ENCODE results near the gene EFCAB8. TPM values are rescaled to one million over a fixed set of nuclear protein-coding genes. Genes with fewer than 3 reads are reported as not detected.
"Not testable (repeated sequence)": the region's sequence is repeated elsewhere in the genome, so short reads cannot be mapped to it uniquely, and the experiment has no call there.

The EFCAB8 gene
- polyA plus RNA-seq, 1 donor = 0.24 TPM

DNA sequence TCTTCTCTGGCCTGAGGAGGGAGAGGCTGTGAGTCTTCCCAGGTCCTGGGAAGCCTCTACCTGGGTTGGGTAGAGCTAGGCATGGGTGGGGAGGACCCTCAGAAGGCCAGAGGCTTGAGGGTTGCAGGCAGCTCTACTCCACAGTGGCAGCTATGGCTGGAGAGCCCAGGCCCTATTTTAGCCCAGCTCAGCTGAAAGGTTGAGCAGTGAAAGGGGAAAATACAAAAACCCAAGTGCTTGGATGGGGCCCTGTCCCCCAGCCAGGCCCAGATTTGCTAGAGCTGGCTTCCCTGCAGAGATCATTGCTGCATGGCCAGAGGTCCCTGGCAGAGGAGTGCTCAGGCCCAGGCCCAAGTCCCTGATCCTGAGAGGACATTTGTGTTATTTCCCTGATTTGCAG, 99.9 kb downstream of the EFCAB8 start:
- no peak for DNase-seq (ENCODE audit: low read depth)

DNA sequence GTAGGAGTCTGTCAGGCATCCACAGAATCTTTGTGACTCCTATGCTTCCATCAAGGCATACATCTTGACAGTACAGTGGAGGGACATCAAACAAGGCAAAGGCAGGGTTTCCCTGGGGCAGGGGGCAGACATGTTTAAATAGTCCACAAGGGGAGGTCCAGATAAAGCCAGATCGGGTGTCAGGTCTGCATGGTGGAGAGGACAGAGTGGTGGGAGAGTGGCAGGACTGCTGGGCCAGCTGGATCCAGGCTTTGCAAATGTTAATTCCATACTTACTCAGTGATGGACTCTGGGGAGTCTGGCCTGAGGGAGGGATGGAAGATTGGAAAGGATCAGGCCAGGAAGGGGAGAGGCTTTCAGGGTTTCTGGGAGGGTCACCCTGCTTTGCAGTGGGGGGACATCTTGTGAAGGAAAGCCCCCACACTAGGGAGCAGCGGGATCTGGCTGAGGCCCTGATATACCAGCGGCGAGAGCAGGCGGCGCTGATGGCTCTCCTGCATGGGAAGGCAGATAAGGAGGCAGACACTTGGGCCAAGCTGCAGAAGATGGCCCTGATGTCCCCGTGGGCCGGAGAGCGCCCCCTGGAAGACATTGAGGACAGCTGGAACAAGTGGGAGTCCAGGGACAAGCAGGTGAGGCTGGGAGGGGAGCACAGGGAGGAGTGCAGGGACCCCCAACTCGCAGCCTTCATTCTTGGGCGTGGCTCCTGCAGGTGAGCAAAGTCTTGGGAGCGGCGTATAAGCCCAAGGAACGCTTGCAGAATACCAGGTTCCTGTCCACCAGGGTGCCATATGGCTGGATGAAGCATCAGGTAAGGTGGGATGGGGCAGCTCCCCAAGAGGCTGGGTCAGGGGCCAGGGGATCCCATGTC, 100.9 kb downstream of the EFCAB8 start:
- no peak for DNase-seq (ENCODE audit: low read depth)

GRCh38 chr20:32960222-32960518, 101.4 kb downstream of the EFCAB8 start:
- DNase-seq (ENCODE audit: low read depth) = no peak

- no peak for DNase-seq (ENCODE audit: low read depth)
Observed at GRCh38 chr20:32960849-32961731, 102.4 kb downstream of the EFCAB8 start.

DNA sequence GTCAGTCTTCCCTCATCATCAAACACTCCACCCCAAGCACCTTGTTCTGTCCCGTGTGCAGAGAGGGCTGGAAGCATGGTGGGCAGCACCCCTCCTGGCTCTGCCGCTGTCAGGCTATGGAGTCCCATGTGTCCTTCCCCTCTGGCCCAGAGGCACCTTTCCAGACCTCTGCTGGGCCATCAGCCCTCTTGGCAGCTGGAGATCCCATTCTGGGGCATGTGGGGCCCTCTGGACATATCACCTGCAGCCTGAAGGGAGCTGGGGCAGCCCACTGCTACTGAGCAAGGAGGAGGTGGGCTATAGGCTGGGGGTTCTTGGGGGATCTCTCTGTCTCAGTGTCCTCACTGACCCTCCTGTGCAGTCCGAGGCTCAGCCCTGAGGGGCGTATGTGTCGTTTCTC, 103.3 kb downstream of the EFCAB8 start:
- DNase-seq (ENCODE audit: low read depth) = no peak

- DNase-seq (ENCODE audit: low read depth) = not testable (repeated sequence)
Observed at GRCh38 chr20:32962646-32963045, 103.9 kb downstream of the EFCAB8 start.

DNA sequence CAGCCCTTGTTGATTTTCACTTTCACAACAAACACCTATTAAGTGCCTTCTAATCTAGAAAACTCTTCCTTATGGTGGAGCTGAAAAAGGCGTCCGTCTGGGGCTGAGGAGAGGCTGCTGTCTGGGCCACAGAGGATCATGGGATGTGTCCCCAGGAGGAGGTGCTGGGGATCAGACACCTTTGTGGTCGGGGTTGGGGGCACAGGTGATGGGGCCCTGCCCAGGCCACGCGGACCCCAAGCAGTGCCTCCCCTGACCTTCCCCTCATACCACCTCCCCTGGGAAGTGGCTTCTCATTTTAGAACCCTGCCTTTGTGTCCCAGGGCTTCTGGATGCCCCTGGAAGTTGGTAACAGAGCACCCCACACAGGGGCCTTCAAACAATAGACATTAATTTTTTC, 104.5 kb downstream of the EFCAB8 start:
- no peak for DNase-seq (ENCODE audit: low read depth)

DNA sequence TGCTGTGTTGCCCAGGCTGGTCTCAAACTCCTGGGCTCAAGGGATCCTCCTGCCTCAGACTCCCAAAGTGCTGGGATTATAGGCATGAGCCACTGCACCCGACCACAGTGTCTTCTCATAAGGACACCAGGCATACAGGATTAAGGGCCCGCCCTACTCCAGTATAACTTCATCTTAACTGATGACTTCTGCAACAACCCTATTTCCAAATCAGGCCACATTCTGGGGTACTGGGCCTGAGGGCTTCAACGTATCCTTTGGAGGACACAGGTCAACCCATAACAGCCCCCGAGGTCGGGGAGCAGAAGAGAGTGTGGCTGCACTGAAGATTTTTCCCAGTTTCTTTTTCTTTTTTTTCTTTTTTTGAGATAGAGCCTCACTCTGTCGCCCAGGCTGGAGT, 105.9 kb downstream of the EFCAB8 start:
- DNase-seq (ENCODE audit: low read depth) = no peak

DNA sequence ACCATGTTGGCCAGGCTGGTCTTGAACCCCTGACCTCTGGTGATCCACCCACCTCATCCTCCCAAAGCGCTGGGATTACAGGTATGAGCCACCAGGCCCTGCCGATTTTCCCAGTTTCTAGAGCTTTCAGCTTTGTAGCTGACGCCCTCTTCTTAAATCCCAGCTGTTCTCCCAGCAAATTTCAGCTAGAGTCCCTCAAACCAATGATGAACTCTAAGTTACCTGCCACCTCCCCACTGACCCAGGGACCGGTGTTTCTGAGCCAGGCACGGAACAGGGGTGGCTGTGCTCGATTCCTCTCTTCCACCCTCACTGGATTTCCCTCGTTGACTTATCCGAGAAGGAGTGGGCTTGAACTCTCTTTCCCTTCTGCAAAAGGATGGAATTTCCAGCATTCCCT, 106.4 kb downstream of the EFCAB8 start:
- DNase-seq (ENCODE audit: low read depth) = no peak

GRCh38 chr20:32965581-32966373, 107.1 kb downstream of the EFCAB8 start:
- DNase-seq (ENCODE audit: low read depth) = no peak

GRCh38 chr20:32966382-32966781, 107.7 kb downstream of the EFCAB8 start:
- no peak for DNase-seq (ENCODE audit: low read depth)

DNA sequence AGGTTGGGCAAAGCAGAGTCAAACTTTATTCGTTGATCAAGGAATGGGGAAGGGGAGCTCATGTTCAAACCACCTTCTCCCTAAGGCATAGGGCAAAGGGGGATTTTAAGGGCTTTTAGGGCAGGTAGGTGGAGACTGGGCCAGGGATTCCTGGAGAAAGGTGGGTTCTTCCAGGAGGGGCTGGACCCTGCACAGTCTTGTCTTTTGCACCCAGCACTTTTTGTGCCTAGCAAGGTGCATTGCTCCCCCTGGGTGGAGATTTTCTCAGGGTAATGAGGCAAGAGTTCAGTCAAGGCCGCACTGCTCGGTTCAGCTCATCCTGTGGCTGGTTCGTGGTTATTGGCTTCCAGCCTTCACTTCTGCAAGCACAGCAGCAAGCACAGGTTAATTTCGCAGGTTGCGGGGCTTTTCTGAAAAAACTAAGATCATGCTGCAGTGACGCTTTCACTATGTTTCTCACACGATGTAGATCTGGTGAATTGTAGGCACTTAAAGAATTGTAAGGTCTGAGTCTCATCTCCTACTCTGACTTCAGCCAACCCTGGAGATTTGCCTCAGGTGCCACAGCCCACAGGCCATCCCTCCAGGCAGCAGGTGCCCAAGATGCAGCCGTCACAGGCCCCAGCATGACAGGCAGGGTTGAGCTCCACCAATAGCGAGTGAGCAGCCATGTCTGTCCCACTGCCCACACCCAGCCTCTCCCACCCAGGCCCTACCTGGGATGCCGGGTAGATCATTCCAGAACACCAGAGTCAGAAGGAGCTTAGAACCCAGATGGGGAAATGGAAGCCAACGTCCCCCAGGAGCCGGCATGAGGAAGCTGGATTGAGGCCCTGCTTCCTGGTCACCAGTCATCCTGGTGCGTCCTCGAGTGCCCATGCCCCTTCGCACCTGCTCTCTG, 108.4 kb downstream of the EFCAB8 start:
- no peak for DNase-seq (ENCODE audit: low read depth)

DNA sequence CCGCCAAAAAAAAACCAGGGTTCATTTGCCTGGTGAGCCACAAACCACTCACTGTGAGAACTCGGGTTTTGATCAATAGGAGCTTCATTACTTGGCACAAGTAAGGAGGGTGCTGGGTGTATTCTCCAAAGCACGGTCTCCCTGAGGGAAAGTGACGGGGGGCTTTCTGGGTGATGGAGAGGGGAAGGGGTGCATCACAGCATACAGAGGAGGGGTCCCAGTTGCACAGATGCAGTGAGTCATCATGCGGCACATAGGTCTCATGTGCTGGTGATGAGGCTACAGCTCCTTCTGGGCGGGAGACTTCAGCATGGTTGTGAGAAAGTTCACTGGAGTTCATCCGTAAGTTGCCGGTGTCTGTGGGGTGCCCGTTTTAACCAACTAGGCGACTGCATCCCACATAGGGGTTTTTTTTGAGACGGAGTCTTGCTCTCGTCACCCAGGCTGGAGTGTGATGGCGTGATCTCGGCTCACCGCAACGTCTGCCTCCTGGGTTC, 109.3 kb downstream of the EFCAB8 start:
- DNase-seq (ENCODE audit: low read depth) = no peak

DNA sequence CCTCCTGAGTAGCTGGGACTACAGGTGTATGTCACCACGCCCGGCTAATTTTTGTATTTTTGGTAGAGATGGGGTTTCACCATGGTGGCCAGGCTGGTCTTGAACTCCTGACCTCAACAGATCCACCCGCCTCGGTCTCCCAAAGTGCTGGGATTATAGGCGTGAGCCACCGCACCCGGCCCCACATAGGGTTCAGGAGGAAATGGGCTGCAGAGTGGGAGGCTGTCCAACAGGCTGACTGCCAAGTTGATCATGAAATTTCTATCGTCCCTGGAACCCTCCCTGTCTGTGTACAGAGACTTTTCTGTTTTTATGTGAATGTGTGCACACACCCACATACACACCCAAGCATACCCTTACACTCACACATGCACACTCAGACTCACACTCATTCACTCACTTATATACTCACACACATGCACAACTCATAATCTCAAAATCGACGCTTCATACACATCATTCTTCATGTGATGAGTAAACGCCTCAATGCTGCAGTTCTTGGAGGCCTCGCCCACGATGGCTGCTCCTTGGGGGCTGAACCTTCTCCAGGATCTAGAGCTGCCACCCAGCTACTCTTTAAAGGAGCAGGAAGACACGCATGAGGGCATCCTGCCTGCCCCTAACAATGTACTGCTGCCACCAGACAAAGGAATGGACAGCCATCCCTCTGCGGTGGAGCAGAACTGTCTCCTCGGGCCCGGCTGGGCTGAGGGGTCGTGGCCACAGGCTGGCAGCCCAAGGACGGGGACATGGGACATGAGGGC, 109.9 kb downstream of the EFCAB8 start:
- no peak for DNase-seq (ENCODE audit: low read depth)

DNA sequence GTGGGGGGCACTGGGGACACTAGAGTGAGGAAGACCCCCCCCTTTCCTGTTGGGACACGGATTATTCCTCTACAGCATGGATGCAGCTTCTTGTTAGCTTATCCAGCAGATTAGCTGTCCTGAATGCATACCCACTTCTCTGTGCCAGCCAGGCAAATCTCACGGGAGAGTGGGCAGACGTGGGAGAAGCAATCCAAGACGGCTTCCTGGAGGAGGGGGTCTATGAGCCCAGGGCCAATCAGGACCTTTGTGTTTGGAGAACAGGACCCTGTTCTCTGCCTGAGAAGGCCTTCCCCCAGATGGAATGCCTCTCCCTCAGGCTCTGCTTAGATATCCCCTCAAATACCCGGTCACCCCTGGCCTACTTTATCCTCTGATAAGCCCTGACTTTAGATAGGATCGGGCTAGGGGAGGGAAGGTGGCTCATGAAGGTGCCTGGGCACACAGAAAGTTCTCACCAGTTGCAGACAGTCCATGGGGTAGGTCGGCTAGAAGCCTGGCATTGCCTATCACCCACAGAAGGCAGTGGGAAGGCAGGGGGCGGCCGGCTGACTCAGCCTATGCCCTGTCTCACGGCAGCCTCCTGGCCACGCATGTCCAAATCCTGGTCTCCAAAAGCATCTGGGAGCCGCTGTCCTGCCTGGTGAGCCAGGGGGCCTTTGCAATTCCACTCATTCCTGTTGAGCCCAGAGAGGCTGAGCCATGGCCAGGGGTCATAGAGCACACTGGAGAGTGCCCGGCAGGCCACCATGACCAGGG, 110.8 kb downstream of the EFCAB8 start:
- DNase-seq (ENCODE audit: low read depth) = no peak

DNA sequence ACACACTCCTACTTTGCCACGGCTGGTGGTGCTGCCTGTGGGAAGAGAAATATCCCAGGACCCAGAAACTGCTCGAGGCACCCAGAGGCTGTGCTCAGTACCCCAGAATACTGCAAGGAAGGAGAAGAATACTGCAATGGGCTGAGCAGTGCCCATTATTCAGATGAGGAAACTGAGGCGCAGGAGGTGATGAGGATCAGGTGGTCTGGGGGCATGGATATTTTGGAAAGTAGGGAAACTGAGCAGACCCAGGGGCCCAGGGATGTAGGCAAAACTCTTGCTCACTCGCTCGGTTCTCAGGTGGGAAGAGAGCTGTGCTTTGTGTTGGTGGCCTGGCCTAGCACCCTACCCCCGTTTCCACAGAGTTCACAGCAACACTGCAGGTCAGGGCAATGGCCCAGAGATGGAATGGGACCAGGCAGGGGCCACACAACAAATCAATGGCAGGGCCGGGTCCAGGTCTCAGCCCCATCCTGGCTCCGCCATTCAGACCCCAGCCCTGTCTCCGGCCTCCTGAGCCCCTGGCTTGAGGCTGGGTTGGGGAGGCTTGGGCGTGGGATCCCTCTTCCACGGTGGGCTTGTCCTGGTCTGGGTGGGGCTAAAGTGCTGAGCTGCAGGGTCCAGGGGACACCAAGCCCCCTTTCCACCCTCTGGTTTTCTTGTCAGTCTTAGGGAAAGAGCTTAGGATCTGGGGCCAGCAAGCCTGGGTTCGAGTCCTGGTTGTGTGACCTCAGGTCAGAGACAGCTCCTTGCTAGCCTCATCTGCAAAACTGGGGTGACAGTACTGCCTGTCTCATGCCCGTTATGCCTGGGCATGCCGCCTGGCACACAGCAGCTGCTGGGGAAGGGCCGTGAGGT, 111.6 kb downstream of the EFCAB8 start:
- no peak for DNase-seq (ENCODE audit: low read depth)

GRCh38 chr20:32970973-32971300, 112.2 kb downstream of the EFCAB8 start:
- DNase-seq (ENCODE audit: low read depth) = no peak

DNA sequence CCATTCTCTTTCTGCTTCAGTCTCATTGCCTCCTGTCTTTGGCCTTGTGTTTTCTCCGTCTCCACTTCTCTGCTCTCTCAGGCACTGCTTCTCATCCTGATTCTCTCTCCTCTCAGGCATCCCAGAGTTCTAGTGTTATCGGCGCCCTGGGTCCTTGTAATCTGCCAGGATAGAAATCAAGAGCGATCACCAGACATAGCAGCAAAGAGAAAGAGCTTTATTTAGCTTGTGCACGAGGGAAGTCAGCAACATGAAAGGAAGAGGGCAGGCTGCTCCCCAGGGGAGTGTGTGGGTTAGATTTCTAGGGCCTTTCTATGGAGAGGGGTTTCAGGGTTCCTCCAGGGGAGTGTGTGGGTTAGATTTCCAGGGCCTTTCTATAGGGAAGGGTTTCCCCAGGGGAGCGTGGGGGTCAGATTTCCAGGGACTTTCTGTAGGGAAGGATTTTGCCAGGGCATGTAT, 113.0 kb downstream of the EFCAB8 start:
- no peak for DNase-seq (ENCODE audit: low read depth)

All from forelimb muscle (tissue), 1 donor.